IPS-20b (cell line): ENCODE results near the gene FGR.

Experiments used
- H3K27ac ChIP-seq: one replicate; pipeline ENCODE4 v1.5.1; 2013; ENCODE audit warnings: low read length
- H3K27me3 ChIP-seq: 2 replicates; pipeline ENCODE4 v1.6.1; 2013; ENCODE audit warnings: mild to moderate bottlenecking, low read length, inconsistent platforms; ENCODE audit not compliant: insufficient read depth
- H3K36me3 ChIP-seq: 2 replicates; pipeline ENCODE4 v1.6.1; 2013; ENCODE audit warnings: low read depth, mild to moderate bottlenecking, inconsistent platforms, low read length, moderate library complexity; ENCODE audit not compliant: insufficient read depth
- H3K4me1 ChIP-seq: 2 replicates; pipeline ENCODE4 v1.6.1; 2013; ENCODE audit warnings: mild to moderate bottlenecking, control low read depth, inconsistent platforms, low read length, moderate library complexity; ENCODE audit not compliant: insufficient read depth
- H3K4me3 ChIP-seq: 2 replicates; pipeline ENCODE4 v1.5.1; 2013; ENCODE audit warnings: mild to moderate bottlenecking, low read length, inconsistent platforms
- H3K9ac ChIP-seq: 2 replicates; pipeline ENCODE4 v1.6.1; 2013; ENCODE audit warnings: low read depth, mild to moderate bottlenecking, inconsistent platforms, low read length, moderate library complexity
- H3K9me3 ChIP-seq: 2 replicates; pipeline ENCODE4 v1.6.1; 2013; ENCODE audit warnings: mild to moderate bottlenecking, low read depth, low read length, inconsistent platforms; ENCODE audit not compliant: insufficient read depth

The FGR gene

DNA sequence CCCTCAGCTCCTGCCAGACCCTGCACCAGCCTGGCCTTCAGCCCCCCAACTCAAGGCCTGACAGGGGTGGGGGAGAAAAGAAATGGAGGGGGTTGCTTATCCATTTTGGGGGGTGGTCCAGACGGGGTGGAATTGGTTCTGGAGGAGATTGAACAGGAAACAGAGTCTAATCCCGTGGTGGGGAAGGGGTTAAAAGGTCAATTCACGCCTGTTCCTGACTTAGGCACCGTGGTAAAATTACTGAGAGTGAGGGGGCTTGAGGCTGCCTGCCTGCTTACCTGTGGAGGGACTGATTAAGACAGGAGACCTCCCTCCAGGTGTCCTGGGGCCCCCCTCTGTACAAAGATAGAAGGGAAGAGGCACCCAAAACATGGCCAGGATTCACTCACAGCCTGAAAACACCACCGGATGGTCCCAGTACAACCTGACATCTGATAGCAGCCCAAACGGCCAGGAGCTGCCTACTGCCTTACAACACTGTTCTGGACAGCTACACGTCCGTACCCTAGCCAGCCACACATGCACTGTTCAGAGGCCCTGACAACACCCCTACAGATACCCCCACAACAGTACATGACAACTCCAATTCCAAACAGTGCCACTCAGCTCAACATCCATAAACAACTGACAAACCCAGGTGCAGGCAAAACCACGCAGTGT, 62.8 kb downstream of the FGR start:
- Histone ChIP-seq H3K9ac (peak overlapping the region; percentile 76; the same call in 1 of the 2 replicates), H3K4me3 (peak overlapping the region; percentile 54; the same call in 1 of the 2 replicates), H3K4me1 (peaks cover 75% of the 10 kb centered on the region), H3K9me3 (no peaks in the 10 kb centered on the region), H3K27me3 (no peaks in the 10 kb centered on the region), H3K36me3 (no peaks in the 10 kb centered on the region), H3K27ac (peak overlapping the region; percentile 12)

GRCh38 chr1:27571439-27572018, 63.5 kb downstream of the FGR start:
- Histone ChIP-seq H3K36me3 (no peaks in the 10 kb centered on the region), H3K9ac (peak overlapping the region; percentile 76; the same call in 1 of the 2 replicates), H3K9me3 (no peaks in the 10 kb centered on the region), H3K27me3 (no peaks in the 10 kb centered on the region), H3K27ac (peak overlapping the region; percentile 41), H3K4me3 (peak overlapping the region; percentile 54), H3K4me1 (peaks cover 78% of the 10 kb centered on the region)

GRCh38 chr1:27570784-27571183, 64.2 kb downstream of the FGR start:
- Histone ChIP-seq H3K27ac (peak overlapping the region; percentile 74), H3K9me3 (no peaks in the 10 kb centered on the region), H3K4me1 (peaks cover 76% of the 10 kb centered on the region), H3K27me3 (no peaks in the 10 kb centered on the region), H3K9ac (peak overlapping the region; percentile 76), H3K36me3 (no peaks in the 10 kb centered on the region), H3K4me3 (peak overlapping the region; percentile 54)

- no peaks in the 10 kb centered on the region for H3K9me3 ChIP-seq
- peak overlapping the region; percentile 76 for H3K9ac ChIP-seq
- peaks cover 76% of the 10 kb centered on the region for H3K4me1 ChIP-seq
- H3K4me3 ChIP-seq = peak overlapping the region; percentile 54; the same call in 1 of the 2 replicates
- H3K27ac ChIP-seq = peak overlapping the region; percentile 74
- H3K36me3 ChIP-seq = no peaks in the 10 kb centered on the region
- no peaks in the 10 kb centered on the region for H3K27me3 ChIP-seq
Measured at GRCh38 chr1:27570356-27570755, 64.6 kb downstream of the FGR start.

DNA sequence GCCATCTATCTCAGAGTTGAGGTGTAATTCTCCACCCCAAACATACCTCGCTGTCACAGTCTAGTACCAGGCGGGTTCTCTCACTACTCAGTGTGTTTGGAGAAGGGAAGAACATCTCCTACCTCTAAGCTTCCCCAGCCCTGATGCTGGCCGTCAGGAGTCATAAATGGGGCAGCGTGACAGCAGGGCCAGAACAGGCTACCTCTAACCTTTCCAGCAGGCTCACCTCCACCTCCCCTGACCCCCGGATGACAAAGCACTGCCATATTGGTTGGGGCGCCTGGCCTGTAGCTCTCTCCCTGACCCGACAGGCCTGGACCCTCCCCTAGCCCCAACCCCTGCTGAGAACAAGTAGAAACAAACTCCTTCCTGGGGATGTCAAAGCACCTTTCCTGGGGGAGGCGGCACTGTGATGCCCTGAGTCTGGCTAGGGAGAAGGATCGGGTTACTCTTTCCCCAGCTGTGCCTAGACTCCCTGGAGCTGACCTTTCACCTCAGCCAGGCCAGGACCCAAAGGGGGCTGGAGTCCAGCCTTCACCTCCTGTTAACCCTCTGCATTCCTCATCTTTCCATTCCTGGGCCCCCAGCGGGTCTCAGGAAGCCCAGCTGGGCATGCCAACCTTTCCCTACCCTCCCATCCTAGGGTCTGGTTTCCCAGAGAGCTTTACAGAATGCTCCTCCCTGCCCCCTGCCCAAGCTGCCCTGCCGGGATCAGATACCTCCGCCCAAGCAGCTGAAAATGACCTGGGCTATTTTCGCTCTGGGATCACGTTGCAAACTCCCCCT, 65.3 kb downstream of the FGR start:
- Histone ChIP-seq H3K4me1 (peaks cover 75% of the 10 kb centered on the region), H3K4me3 (peak overlapping the region; percentile 54; the same call in 1 of the 2 replicates), H3K27me3 (no peaks in the 10 kb centered on the region), H3K9me3 (no peaks in the 10 kb centered on the region), H3K27ac (peak overlapping the region; percentile 74), H3K9ac (peak overlapping the region; percentile 76; the same call in 1 of the 2 replicates), H3K36me3 (no peaks in the 10 kb centered on the region)

DNA sequence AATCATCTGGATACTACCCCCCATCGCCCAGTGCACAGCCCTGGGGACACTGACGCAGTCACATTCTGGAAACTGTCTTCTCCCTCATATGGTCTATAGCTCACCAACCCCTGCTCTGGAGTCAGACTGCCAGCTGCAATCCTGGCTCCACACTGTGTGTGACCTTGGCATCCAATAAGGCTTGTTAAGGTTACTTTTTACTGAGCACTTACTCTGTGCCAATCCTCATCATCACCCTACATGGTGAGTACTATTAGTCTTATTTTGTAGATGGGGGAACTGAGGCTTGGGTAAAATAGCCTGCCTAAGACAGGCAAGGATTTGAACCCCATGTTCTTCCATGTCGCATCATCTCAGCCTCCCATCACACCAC, 65.9 kb downstream of the FGR start:
- Histone ChIP-seq H3K36me3 (no peaks in the 10 kb centered on the region), H3K9me3 (no peaks in the 10 kb centered on the region), H3K27ac (no peak overlapping the region), H3K9ac (no peak overlapping the region), H3K4me1 (peaks cover 74% of the 10 kb centered on the region), H3K27me3 (no peaks in the 10 kb centered on the region), H3K4me3 (peak overlapping the region; percentile 54; the same call in 1 of the 2 replicates)

DNA sequence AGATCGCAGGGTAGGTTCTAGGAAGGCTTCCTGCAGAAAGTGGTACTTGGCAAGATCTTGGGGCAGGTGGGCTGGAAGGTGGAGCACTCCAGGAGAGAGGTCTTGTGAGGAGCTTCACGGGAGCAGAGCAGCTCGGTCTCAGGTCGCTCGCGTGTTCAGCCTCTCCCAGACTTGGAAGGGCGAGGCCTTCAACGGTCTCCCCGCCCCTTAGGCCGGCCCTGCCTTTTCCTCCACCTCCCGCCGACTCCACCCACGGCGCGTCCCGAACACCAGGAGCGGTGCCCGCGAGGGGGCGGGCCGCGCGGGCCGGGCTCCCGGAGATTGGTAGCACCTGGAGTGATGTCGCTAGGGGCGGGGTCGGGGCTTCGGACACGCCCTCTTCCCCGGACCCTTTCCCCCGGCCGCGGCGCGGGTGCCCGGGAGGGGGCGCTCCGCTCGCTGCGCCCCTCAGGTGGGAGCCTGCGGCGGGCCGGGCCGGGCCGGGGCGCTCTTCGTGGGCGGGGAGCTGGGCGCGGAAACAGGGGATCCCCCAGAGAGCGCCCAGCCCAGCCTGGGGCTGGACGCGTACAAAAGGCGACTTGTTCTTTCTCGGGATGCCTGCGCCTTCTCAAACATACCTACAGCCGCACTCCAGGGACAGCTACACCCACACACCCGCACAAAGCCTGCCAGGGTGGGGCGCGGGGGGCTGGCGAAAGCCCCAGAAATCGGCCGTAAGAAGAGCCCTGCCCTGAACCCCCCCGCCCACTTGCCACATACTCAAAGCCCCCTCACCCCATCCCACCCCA, 66.5 kb downstream of the FGR start:
- no peaks in the 10 kb centered on the region for H3K27me3 ChIP-seq
- H3K4me1 ChIP-seq = peaks cover 74% of the 10 kb centered on the region
- no peak overlapping the region for H3K27ac ChIP-seq
- H3K4me3 ChIP-seq = peak overlapping the region; percentile 62
- no peaks in the 10 kb centered on the region for H3K9me3 ChIP-seq
- peak overlapping the region; percentile 45; the same call in 1 of the 2 replicates for H3K9ac ChIP-seq
- no peaks in the 10 kb centered on the region for H3K36me3 ChIP-seq

DNA sequence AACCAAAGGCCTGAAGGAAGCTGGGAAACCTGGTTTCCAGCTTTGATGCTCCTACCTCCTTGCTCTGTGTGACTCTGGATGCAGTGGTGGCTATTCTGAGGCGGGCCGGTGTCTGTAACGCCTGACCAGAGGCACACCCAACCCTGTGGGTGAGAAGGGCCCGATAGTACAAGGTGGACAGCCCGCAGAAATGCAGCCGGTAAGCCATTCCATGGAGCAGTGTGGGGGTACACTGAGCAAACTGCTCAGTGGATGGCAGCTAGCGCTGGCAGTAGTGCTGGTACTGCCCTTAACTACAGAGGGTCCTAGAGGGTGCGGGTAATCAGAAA, 67.0 kb downstream of the FGR start:
- no peaks in the 10 kb centered on the region for H3K36me3 ChIP-seq
- no peaks in the 10 kb centered on the region for H3K9me3 ChIP-seq
- peak overlapping the region; percentile 62 for H3K4me3 ChIP-seq
- peak overlapping the region; percentile 45; the same call in 1 of the 2 replicates for H3K9ac ChIP-seq
- no peak overlapping the region for H3K27ac ChIP-seq
- peaks cover 70% of the 10 kb centered on the region for H3K4me1 ChIP-seq
- H3K27me3 ChIP-seq = no peaks in the 10 kb centered on the region

- Histone ChIP-seq H3K4me3 (no peak overlapping the region), H3K9ac (peak overlapping the region; percentile 45; the same call in 1 of the 2 replicates), H3K4me1 (peaks cover 65% of the 10 kb centered on the region), H3K36me3 (no peaks in the 10 kb centered on the region), H3K9me3 (no peaks in the 10 kb centered on the region), H3K27me3 (no peaks in the 10 kb centered on the region), H3K27ac (no peak overlapping the region)
Measured at GRCh38 chr1:27567146-27567526, 67.8 kb downstream of the FGR start.

- Histone ChIP-seq H3K9me3 (no peaks in the 10 kb centered on the region), H3K9ac (peak overlapping the region; percentile 31; the same call in 1 of the 2 replicates), H3K36me3 (no peaks in the 10 kb centered on the region), H3K4me1 (peaks cover 63% of the 10 kb centered on the region), H3K4me3 (no peak overlapping the region), H3K27ac (no peak overlapping the region), H3K27me3 (no peaks in the 10 kb centered on the region)
Measured at GRCh38 chr1:27566462-27567145, 68.4 kb downstream of the FGR start.
